ENCODE results near the gene OR1I1.

The OR1I1 gene

GRCh38 chr19:15099017-15099582 is 17.1 kb downstream of the OR1I1 start:
- H3K4me3 ChIP-seq (replicated peaks; ENCODE audit: insufficient read depth, low read length) = no peak overlapping the region
- H3K27me3 ChIP-seq (ENCODE audit: insufficient read depth, poor library complexity, severe bottlenecking) = no peaks in the 10 kb centered on the region
- no peak overlapping the region for H3K27ac ChIP-seq (replicated peaks)
- no peak for TF ChIP-seq SPI1 (IDR thresholded peaks at IDR 0.05; ENCODE audit: borderline replicate concordance, low read depth)
- no peak for TF ChIP-seq CTCF (IDR thresholded peaks at IDR 0.05; ENCODE audit: insufficient read depth, low read length)
- TF ChIP-seq POLR2AphosphoS5 (IDR thresholded peaks at IDR 0.05; ENCODE audit: low read depth) = no peak
- no peak for TF ChIP-seq REST (IDR thresholded peaks at IDR 0.05; ENCODE audit: insufficient replicate concordance, low read depth)
- DNase-seq (ENCODE audit: low read depth in 1 of 2, low spot score in 1 of 2) = no peak

- TF ChIP-seq SPI1 (IDR thresholded peaks at IDR 0.05; ENCODE audit: borderline replicate concordance, low read depth) (no peak), CTCF (IDR thresholded peaks at IDR 0.05; ENCODE audit: insufficient read depth, low read length) (peak; percentile 84)
- no peak overlapping the region for H3K27ac ChIP-seq (replicated peaks)
- peaks cover 9% of the 10 kb centered on the region for H3K27me3 ChIP-seq (ENCODE audit: insufficient read depth, poor library complexity, severe bottlenecking)
- H3K4me3 ChIP-seq (replicated peaks; ENCODE audit: insufficient read depth, low read length) = no peak overlapping the region
- DNase-seq (ENCODE audit: low read depth in 1 of 2, low spot score in 1 of 2) = peak; percentile 46 to 49
Observed at GRCh38 chr19:15101479-15102082, 19.6 kb downstream of the OR1I1 start.

GRCh38 chr19:15104003-15104402 is 22.0 kb downstream of the OR1I1 start:
- TF ChIP-seq GABPA (IDR thresholded peaks at IDR 0.05; ENCODE audit: low read depth) (no peak), REST (IDR thresholded peaks at IDR 0.05; ENCODE audit: insufficient replicate concordance, low read depth) (no peak), CTCF (IDR thresholded peaks at IDR 0.05; ENCODE audit: insufficient read depth, low read length) (no peak), POLR2AphosphoS5 (IDR thresholded peaks at IDR 0.05; ENCODE audit: low read depth) (no peak)
- Histone ChIP-seq H3K27ac (replicated peaks) (no peak overlapping the region), H3K27me3 (ENCODE audit: insufficient read depth, poor library complexity, severe bottlenecking) (peaks cover 31% of the 10 kb centered on the region), H3K4me3 (replicated peaks; ENCODE audit: insufficient read depth, low read length) (no peak overlapping the region)
- DNase-seq (ENCODE audit: low read depth in 1 of 2, low spot score in 1 of 2) = no peak

GRCh38 chr19:15104411-15104810 is 22.4 kb downstream of the OR1I1 start:
- no peak overlapping the region for H3K4me3 ChIP-seq (replicated peaks; ENCODE audit: insufficient read depth, low read length)
- H3K27ac ChIP-seq (replicated peaks) = no peak overlapping the region
- H3K27me3 ChIP-seq (ENCODE audit: insufficient read depth, poor library complexity, severe bottlenecking) = peaks cover 31% of the 10 kb centered on the region
- DNase-seq (ENCODE audit: low read depth in 1 of 2, low spot score in 1 of 2) = no peak
- TF ChIP-seq POLR2AphosphoS5 (IDR thresholded peaks at IDR 0.05; ENCODE audit: low read depth) = no peak
- TF ChIP-seq SPI1 (IDR thresholded peaks at IDR 0.05; ENCODE audit: borderline replicate concordance, low read depth) = no peak
- no peak for TF ChIP-seq GABPA (IDR thresholded peaks at IDR 0.05; ENCODE audit: low read depth)
- TF ChIP-seq REST (IDR thresholded peaks at IDR 0.05; ENCODE audit: insufficient replicate concordance, low read depth) = no peak
- TF ChIP-seq CTCF (IDR thresholded peaks at IDR 0.05; ENCODE audit: insufficient read depth, low read length) = no peak
